ENCODE results near the gene DENND1C.
"Not testable (repeated sequence)": the region's sequence is repeated elsewhere in the genome, so short reads cannot be mapped to it uniquely, and the experiment has no call there.

The DENND1C gene

DNA sequence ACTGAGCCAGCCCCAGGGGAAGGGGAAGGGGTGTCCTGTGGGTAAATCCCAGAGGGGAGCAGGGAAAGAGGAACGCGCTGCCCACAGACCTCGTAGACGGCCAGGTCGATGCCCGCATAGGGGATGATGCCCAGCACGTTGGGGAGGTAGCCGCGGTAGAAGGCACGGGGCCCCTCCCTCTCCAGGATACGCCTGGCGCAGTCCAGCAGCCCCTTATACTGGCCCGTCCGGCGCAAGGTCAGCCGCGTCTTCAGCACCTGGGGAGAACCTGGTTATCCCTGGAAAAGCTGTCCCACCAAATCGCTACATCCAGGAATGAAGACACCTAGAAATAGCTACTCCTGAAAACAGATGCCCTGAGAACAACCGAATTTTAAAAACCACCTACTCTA, 29.4 kb downstream of the DENND1C start:
- no peak for DNase-seq

DNA sequence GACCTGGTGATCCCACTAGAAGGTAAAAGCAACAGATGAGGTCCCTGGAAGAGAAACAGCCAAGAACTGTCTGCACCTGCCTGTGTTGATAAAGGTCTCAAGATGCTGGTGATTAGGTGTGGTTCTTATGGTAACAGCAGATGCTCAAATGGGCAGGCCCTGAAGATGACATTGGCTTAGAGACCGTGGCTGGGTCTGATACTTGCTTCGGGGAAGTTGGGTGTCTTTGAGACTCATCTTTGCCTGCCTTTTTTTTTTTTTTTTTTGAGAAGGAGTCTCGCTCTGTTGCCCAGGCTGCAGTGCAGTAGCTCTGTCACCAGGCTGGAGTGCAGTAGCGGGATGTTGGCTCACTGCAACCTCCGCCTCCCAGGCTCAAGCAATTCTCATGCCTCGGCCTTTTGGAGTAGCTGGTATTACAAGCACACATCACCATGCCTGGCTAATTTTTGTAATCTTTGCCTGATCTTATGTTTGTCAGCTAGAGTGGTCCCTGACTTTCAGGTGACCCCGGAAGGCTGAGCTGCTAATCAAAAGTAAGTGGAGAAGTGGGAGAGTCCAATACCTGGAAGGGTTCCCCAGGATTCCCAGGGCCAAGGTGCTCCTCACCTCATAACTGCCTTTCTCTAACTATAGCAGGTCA, 29.9 kb downstream of the DENND1C start:
- DNase-seq = no peak

DNA sequence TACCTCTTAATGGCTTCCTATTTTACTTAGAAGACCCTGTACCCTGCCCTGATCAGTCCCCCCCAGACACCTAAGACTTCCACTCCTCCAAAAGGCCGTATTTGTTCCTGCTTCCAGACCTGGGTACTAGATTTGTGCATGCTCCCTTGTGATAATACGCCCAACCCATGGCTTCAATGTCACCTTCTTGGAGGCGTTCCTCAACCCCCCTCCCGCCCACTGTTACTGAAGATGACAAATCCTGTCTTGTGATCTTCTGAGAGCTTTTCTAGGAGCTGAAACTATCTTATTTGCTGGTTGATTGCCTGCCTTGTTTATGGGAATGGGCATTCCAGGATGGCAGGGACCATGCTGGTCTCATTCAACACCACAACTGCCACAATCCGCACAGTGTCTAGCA, 31.4 kb downstream of the DENND1C start:
- DNase-seq = no peak

DNA sequence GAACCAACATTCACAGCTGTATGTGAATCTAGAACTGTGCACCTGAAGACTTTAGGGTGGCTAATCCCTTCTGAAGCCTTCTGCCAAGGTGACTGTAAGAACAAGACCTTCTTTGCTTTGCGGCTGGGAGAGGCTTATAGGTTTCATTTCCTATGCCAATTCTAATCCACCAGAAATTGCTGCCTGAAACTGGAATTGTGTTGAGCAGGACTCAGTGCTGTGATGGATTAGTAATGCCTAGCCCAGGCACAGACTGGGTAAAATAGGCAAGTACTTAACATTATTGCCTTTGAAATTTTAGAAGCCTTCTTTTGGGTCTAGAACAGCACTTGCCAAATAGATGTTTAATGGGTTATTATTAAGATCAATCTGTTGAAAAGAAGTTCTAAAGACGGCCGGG, 33.5 kb downstream of the DENND1C start:
- no peak for DNase-seq

DNA sequence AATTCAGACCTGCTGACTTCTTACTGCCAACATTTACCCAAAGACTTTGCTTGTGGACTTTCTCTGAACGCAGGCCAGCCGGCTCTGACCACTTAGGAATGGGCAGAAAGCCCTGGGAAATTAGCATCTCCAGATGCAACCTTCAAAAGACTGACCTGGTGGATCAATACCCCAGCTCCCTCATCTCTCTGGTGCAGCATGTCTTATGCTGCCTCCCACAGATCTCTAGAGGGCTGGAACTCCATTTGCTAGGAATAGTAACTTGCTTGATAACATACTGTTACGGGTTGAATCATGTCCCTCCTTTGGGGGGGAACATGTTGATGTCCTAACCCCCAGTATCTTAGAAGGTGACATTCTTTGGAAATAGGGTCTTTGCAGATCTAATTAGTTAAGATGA, 35.1 kb downstream of the DENND1C start:
- DNase-seq = no peak

DNA sequence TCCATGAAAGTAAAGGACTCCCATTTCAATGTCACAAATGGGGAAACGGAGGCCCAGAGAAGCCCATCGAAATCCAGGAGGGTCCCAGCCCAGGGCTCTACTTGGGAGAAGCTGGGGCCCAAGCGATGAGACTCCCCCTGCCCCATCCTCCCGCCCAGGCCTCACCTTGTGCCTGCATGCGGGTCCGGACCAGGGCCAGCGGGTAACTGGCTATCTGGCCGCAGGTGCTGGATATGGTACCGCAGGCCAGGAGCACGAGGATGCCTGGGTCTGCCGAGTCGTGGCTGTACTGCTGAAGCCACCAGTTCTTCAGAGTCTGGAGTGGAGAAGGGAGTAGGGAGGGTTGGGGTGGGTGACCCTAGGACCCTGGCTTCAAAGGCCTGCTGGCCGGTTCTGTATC, 37.6 kb downstream of the DENND1C start:
- no peak for DNase-seq

DNA sequence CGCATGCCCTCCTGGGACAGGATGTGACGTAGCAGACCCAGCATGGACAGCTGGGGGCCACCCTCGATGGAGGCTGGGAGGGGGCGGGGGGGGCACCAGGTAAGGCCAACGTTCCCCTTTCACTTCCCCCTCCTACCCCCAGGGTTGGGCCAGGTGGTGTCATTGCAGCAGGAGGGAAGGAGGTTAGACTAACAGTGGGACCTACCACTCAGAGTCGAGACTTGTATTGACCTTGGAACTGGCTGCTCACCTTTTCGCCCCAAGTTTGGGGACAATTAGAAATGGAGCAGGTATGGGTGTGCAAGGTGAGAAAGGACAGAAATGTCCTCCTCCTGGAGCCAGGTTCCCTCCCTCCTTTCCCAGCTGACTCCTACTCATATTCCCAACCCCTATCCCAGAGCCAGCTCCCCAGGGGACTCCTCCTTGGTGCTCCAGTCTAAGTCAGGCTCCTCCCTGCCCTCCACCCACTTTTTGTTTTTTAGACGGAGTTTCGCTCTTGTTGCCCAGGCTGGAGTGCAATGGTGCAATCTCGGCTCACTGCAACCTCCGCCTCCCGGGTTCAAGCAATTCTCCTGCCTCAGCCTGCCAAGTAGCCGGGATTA, 39.4 kb downstream of the DENND1C start:
- DNase-seq = no peak

DNA sequence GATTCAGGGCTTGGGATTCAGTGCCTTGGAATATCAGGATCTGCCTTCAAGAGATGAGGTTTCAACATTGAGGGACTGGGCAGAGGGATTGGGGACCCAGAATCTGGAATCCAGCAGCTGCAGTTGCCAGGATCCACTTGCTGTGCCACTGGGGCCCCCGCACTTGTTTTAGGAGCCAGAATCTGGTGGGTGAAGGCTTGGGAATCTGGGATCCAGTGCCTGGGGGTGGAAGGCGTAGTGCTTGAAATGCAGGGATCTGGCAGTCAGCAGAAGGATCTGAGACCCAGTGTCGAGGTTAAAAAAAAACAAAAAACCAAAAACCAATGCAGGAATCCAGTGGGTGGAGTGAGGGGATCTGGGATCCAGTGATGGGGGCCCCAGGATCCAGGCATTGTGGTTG, 40.7 kb downstream of the DENND1C start:
- no peak for DNase-seq

DNA sequence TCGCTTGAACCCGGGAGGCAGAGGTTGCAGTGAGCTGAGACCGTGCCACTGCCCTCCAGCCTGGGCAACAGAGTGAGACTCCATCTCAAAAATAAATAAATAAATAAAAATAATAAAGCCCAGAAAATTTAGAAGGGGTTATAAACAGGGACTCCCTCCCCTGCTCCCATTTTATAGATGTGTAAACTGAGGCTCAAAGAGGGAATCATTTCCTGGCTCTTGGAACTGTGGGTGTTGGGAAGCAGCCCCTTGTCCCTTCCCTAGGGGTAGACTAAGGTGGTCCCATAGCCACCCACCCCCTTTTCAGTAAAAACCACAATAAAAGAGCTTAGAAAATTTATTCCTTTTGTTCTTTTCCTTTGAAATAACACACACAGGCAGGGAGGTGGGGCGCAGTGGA, 41.8 kb downstream of the DENND1C start:
- DNase-seq = no peak

DNA sequence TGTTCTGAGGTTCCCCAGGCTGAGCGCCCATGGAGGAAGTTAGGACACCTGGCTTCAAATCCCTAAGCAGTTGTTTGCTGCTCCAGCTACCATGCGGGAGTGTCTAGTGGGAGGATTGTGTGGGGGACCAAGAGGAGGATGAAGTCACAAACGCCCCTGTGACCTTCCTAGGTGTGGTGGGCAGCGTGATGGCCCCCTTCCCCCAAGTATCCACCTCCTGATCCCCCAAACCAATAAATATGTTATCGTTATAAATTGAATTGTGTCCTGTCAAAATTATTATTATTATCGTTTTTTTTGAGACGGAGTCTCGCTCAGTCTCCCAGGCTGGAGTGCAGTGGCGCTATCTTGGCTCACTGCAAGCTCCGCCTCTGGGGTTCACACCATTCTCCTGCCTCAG, 47.9 kb downstream of the DENND1C start, which contains the start of gene SLC25A41:
SLC25A41 (minus strand) TSS at position 101 of the 400 bp plus-strand sequence; CDS start at position 31, 70 bp downstream.
- DNase-seq = no peak

DNA sequence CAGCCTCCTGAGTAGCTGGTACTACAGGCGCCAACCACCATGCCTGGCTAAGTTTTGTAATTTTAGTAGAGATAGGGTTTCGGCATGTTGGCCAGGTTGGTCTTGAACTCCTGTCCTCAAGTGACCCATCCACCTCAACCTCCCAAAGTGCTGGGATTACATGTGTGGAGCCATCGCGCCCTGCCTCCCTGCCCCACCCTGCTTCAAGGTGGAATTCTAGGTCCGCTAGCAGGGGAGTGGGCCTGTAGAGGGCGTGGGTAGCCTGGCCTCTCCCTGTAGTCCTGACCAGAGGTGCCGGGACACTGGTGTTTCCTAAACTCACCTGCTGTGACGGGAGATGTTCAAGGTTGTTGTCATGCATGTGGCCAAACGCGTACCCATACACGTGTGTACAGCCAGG, 48.4 kb downstream of the DENND1C start:
- no peak for DNase-seq

DNA sequence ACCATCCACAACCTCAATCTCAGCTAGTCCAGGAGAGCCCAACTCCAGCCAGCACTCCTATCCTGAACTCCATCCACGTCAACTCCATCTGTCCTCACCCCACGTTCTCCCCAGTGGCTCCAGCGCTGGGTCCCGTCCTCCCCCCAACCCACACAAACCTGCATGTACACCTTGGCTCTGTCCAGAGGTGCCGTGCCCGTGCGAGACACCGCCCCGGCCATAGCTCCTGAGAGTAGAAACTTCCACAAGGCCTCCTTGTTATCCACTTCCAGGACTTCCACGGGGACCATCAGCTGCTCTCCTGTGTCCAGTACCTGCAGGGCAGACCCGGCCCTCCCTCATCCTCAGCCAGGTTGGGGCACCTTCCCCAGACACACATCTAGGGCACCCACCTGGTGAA, 49.7 kb downstream of the DENND1C start:
- no peak for DNase-seq

DNA sequence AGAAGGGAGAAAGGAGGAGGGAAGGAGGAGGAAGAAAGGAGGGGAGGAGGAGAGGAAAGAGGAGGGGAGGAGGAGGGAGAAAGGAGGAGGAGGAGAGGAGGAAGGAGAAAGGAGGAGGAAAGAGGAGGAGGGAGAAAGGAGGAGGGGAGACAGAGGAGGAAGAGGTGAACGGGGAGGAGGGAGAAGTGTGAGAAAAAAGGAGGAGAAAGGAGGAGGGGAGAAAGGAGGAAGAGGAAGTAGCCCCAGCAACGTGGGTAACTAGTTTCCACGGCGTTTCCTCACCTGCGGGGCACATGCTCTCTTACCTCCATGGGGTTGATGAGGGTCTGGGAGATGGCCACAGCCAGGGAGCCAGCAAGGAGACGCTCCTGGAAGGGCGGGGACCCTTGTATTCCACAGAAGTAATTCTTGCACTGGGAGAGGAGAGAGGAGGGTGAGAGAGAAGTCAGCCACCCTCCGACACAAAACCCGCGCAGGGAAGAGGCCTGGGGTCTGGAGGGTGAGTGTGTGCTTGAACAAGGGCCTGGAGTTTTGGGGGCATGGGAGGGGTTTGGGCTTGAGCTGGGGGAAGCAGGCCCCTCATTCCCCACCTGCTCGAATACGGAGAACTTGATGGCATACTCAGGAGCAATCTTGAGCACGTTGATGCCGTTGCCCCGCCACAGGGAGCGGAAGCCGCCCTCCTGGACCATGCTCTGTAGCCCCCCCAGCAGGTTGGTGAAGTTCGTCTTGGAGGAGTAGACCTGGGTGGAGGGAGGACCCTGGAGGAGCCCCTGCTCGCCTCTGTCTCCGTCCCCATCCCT, 52.0 kb downstream of the DENND1C start:
- DNase-seq = no peak

DNA sequence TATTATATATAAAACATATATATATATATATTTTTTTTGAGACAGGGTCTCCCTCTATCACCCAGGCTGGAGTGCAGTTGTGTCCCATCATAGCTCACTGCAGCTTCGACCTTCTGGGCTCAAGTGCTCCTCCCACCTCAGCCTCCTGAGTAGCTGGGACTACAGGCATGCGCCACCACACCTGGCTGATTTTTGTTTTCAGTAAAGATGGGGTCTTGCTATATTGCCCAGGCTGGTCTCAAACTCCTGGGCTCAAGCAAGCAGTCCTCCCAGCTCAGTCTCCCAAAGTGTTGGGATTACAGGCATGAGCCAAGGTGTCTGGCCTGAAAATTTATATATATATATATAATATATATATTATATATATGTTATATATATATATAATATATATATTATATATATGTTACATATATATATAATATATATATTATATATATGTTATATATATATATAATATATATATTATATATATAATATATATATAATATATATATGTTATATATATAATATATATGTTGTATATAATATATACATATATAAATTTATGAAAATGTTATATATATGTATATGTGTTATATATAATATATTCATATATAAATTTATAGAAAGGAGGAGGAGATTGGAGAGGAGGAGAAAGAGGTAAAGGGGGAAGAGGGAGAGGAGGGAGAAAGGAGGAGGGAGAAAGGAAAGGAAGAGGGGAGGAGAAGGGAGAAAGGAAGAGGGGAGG, 52.7 kb downstream of the DENND1C start:
- DNase-seq = not testable (repeated sequence)

DNA sequence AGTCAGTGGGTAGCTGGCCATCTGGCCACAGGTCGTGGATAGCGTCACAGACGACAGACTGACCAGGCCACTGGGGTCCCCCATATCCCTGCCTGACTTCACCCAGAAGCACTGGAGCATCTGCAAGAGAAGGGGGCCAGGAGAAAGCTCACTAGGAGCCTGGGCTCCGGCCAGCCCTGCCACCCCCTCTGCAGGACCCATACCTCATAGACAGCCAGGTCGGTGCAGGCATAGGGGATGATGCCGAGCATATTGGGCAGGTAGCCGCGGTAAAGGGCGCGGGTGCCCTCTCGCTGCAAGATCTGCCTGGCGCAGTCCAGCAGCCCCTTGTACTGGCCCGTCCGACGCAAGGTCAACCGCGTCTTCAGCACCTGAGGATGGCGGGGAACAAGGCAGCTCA, 54.5 kb downstream of the DENND1C start:
- DNase-seq = no peak

DNA sequence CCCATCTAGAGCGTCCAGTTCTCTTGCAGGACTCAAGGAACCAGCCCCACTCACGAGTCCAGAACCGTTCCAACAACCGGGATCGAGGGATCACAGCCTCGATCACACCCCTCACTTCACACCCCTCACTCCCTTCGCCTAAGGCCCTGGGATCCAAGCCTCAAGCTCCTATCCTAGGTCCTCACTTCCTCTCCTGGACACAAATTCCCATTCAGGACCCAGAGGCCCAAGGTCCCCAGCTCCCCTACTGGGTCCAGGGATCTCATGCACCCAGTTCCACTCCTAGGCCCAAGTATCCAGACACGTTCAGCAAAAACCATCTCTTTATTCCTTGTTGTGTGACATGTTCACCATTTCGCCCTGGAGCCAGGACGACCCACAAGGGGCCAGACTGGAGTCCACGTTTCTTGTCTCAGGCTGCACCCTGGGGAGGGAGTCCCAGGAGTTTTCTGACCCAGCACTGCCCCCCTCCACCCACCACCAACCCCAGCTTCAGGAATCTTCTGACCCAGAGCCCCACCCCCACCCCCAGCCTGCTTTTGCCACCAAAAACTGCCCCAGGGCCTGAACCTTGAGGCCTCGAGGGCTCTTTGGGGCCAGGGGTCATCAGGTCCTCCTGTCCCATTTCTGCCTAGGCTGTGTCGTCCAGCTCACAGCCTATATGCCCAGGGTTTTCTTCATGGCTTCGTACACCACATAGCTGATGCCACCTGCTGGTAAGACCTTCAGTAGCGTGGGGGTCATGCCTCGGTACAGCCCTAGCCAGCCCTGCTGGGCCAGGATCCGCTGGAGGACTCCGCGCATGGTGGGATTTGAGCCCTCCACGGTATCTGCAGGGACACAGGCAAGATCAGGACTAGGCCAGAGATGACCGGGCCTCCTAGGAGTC, 55.6 kb downstream of the DENND1C start:
- no peak for DNase-seq

DNA sequence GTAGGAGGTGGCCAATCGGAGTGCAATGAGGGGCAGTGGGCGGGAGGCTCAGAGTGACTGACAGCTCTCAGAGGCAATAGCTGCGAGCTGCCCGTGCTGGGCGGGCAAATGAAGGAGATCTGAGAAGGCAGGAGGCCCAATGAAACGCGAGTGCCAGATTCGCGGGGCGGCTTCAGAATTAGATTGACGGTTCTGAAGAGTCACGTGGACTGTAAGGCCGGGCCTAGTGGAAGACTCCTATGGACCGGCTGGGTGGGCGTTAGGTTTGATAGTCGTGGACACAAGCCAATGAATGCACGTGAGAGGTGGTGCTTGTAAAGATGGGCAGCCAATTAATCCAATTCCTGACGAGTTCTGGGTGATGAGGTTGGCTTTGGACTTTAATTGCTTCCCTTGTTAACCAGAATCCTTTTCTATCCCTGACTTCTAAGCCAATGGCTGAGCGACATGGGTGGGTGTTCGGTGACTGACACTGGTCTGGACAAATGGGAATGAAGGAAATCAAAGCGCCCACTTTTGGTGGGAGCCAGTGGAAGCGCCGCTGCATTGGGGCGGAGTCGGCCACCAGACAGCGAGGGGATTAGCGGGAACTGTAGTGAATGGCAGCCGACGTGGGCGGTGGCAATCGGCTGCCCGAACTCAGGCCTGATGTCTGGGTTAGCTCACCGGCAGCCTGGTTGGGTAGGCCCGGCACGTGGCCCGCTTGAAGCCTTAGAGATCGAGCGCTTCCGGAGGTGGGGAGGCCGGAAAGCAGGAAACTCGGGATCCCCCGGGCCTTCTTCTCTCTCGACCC, 56.5 kb downstream of the DENND1C start:
- DNase-seq = peak; percentile 98

DNA sequence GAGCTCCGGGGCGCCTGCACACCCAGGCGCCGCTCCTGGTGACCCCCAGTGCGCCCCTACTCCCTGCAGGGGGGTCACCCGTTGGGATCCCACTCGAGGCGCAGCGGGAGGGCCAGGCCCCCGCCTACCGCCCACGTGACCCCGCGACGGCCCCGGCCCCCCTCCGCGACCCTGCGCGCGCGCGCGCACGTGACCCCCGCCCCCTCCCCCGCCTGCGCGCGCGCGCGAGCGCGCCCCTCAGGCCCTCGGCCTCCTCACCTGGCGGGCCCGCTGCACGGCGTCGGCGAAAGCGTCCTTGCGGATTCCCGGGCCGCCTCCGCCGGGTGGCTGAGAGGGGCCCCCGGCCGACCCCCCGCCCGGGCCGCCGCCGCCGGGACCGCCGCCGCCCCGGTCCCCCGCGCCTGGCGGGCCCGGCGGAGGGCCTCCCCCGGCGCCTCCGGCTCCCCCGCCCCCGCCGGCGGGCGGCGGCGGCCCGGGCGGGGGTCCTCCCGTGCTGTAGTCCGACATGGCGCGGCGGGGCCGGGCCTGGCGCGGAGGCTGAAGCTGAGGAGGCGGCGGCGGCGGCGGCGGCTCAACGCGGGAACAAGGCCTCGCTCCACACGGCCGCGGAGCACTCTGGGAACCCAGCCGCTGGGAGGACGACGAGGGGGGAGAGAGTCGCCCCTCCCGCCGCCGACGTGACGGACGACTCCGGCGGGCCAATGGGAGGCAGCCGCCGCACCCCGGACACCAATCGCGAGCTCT, 57.2 kb downstream of the DENND1C start, which contains the start of gene KHSRP:
KHSRP (minus strand) TSS at position 617 of the 744 bp plus-strand sequence; CDS start at position 507, 110 bp downstream.
- DNase-seq = no peak

DNA sequence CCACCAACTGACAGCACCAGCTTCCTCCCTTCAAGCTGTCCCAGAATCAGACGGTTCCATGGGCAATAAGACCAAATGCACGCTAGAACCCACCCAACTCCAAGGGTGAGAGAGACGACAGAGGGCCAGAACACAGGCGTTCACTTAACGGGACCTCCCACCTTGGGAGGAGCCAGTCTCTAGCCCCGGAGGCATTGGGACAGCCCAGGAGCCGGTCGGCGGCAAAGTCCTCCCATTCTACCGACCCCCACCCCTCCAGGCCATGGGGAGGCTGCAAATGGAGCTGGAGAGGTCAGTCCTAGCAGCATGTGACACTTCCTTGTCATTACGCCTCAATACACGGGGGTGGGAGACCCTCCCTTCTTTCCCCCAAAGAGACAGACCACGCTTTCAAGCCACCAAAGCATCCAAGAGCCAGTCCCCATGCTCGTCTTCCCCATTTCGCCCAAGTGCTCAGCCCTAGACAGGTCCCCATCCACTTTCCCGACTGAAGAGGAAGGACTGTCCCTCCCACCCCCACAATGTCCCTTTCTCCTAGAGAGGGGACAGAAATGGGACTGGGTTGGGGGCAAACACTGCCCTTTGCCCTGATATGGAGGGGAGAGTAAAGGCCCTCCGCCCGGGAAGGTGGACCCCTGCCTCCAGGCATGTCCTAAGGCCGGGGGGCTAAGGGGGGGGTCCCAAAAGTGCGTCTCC, 57.9 kb downstream of the DENND1C start:
- no peak for DNase-seq
